SK-N-SH (cell line): ENCODE measurements around the gene DENND5B.

Experiments used
- EZH2phosphoT487 ChIP-seq: fragments of 200-600 bp; sonication (generic); IDR thresholded peaks from 2 replicates; pipeline ENCODE4 v1.6.1; 2017; ENCODE audit warnings: low read depth, mixed run types, mild to moderate bottlenecking, antibody characterized with exemption, moderate library complexity, borderline replicate concordance
- FOXM1 ChIP-seq: IDR thresholded peaks from 2 replicates; pipeline ENCODE4 v1.4.0; 2012; ENCODE audit warnings: low read depth, mild to moderate bottlenecking
- YY1 ChIP-seq: IDR thresholded peaks from 2 replicates; pipeline ENCODE4 v1.4.0; 2012; ENCODE audit warnings: low read depth, mild to moderate bottlenecking
- TF ChIP-seq, protein P1 (sequence below): IDR thresholded peaks from 2 replicates; pipeline ENCODE4 v1.6.1; 2012; ENCODE audit warnings: mild to moderate bottlenecking, low read depth, low read length, moderate library complexity
- TF ChIP-seq, protein P2 (sequence below): IDR thresholded peaks from 2 replicates; pipeline ENCODE4 v1.4.0; 2012; ENCODE audit warnings: low read depth
- TF ChIP-seq, protein P3 (sequence below): fragments of 200-600 bp; sonication (generic); IDR thresholded peaks from 2 replicates; pipeline ENCODE4 v1.6.1; 2017; ENCODE audit warnings: antibody characterized with exemption, mild to moderate bottlenecking, moderate library complexity

DNA sequence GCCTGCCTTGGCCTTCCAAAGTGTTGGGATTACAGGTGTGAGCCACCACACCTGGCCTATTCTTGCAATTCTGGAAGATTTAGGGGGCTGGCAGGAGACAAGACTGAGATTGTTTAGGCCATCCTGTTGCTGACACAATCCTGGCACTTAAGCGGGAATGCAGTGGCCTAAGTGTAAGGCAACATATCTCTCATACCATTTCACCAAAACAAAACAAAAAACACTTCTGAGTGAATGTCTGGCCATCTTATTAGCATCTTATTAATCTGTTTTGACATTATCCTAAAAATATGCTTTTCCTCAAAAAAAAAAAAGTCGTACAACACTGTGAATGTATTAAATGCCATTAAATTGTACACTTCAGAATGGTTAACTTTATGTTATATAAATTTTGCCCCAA is 67.6 kb downstream of the DENND5B start:
- TF ChIP-seq YY1 (no peak), FOXM1 (no peak), EZH2phosphoT487 (no peak)
- TF ChIP-seq, protein P1, sequence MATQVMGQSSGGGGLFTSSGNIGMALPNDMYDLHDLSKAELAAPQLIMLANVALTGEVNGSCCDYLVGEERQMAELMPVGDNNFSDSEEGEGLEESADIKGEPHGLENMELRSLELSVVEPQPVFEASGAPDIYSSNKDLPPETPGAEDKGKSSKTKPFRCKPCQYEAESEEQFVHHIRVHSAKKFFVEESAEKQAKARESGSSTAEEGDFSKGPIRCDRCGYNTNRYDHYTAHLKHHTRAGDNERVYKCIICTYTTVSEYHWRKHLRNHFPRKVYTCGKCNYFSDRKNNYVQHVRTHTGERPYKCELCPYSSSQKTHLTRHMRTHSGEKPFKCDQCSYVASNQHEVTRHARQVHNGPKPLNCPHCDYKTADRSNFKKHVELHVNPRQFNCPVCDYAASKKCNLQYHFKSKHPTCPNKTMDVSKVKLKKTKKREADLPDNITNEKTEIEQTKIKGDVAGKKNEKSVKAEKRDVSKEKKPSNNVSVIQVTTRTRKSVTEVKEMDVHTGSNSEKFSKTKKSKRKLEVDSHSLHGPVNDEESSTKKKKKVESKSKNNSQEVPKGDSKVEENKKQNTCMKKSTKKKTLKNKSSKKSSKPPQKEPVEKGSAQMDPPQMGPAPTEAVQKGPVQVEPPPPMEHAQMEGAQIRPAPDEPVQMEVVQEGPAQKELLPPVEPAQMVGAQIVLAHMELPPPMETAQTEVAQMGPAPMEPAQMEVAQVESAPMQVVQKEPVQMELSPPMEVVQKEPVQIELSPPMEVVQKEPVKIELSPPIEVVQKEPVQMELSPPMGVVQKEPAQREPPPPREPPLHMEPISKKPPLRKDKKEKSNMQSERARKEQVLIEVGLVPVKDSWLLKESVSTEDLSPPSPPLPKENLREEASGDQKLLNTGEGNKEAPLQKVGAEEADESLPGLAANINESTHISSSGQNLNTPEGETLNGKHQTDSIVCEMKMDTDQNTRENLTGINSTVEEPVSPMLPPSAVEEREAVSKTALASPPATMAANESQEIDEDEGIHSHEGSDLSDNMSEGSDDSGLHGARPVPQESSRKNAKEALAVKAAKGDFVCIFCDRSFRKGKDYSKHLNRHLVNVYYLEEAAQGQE = no peak
- TF ChIP-seq, protein P2, sequence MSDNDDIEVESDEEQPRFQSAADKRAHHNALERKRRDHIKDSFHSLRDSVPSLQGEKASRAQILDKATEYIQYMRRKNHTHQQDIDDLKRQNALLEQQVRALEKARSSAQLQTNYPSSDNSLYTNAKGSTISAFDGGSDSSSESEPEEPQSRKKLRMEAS = no peak
- TF ChIP-seq, protein P3, sequence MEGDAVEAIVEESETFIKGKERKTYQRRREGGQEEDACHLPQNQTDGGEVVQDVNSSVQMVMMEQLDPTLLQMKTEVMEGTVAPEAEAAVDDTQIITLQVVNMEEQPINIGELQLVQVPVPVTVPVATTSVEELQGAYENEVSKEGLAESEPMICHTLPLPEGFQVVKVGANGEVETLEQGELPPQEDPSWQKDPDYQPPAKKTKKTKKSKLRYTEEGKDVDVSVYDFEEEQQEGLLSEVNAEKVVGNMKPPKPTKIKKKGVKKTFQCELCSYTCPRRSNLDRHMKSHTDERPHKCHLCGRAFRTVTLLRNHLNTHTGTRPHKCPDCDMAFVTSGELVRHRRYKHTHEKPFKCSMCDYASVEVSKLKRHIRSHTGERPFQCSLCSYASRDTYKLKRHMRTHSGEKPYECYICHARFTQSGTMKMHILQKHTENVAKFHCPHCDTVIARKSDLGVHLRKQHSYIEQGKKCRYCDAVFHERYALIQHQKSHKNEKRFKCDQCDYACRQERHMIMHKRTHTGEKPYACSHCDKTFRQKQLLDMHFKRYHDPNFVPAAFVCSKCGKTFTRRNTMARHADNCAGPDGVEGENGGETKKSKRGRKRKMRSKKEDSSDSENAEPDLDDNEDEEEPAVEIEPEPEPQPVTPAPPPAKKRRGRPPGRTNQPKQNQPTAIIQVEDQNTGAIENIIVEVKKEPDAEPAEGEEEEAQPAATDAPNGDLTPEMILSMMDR = no peak
